ENCODE data around the gene CREB3.

DNA sequence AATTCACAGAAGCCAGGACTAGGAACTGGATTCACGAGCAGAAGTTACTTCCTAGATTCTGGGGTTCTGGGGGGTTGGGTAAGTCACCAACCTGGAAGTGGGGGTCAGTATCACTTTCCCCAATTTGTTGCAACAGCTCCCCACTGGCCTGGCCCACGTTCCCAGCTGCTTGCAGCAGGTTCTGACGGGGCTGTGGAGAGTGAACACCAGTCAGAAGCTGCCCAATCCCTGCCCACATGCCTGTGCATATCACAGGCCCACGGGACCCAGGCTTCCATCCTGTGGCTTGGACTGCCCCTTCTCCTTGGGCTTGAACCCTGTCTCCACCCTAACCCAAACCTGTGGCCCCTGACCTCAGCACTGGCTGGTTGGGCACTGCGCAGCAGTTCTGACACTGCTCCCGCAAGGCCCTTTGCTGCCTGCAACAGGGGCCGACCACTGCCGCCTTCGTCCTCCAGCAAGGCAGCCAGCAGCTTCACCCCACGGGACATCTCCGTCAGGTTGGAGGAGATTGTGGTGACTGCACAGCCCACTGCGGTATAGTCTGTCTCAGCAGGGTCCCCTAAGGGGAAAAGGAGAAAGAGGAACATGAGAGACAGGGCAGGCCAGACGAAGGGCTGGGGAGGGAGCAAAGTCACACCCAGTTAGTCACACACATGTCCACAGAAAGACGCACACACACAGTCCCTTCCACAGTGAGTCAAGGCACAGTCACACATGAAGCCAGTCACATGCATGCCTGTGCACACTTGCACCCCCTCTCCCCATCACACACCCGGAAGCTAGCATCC, 13.6 kb upstream of the CREB3 start:
- TF ChIP-seq, protein P1, sequence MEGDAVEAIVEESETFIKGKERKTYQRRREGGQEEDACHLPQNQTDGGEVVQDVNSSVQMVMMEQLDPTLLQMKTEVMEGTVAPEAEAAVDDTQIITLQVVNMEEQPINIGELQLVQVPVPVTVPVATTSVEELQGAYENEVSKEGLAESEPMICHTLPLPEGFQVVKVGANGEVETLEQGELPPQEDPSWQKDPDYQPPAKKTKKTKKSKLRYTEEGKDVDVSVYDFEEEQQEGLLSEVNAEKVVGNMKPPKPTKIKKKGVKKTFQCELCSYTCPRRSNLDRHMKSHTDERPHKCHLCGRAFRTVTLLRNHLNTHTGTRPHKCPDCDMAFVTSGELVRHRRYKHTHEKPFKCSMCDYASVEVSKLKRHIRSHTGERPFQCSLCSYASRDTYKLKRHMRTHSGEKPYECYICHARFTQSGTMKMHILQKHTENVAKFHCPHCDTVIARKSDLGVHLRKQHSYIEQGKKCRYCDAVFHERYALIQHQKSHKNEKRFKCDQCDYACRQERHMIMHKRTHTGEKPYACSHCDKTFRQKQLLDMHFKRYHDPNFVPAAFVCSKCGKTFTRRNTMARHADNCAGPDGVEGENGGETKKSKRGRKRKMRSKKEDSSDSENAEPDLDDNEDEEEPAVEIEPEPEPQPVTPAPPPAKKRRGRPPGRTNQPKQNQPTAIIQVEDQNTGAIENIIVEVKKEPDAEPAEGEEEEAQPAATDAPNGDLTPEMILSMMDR (IDR thresholded peaks at IDR 0.05; ENCODE audit: borderline replicate concordance, extremely low read depth, low read length, poor library complexity, severe bottlenecking) = no peak
- TF ChIP-seq EZH2 (IDR thresholded peaks at IDR 0.05; ENCODE audit: borderline replicate concordance, low read depth, low read length, severe bottlenecking) = no peak

Measured in DND-41 (cell line).